ENCODE results near the gene PRDX3.
"Not testable (repeated sequence)": the region's sequence is repeated elsewhere in the genome, so short reads cannot be mapped to it uniquely, and the experiment has no call there.

Gene PRDX3

DNA sequence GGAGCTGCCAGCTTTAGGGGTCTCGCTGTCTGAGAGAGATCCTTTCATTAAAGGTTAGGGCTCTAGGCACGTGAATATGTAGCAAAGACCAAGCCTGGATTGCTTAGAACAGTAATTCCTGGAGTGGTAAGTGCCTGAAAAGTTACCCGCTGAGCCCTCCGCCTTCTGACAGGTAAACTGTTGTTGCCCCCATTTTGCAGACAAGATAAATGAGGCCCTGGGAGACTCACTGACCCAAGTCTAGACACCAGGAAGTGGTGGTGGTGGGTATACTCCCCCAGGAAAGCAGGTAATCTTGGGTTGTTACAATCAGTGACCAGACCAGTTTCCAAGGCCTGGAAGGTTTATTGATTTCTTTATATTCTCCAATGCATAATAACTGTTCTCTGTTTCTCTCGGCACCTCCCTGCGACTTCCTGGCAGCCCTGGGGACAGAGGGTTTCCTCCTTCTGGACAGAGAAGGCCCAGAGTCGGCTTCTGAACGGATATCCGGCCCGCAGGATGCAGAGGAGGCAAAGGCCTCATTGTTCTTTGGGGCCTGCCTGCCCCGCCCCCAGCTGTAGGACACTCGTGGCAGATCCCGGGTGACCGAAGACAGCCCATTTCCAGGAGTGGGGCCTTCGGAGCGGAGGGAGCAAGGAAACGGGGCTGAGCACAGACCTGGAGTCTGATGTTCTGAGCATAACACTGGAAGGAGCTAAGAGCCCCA, 27.4 kb upstream of the PRDX3 start:
- peak; percentile 48 for DNase-seq

DNA sequence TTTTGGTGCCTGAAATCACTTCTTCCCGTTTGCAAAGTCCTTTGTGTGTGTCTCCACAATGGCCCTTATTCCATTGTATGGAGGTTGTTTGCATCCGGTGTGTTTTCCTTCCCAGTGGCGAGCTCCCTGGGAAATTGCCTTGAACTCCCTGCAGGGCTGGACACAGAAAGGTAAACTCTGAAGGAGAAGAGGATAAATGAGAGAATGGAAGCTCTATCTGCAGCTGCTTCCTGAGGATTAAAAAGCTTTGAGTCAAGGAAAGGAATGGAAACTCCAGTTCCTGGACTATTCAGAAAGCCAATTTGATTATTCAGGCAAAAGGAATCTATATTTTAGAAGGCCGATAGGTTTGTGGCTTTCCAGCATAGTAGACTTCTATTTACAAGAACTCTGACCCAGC, 24.4 kb upstream of the PRDX3 start:
- DNase-seq, result no peak

DNA sequence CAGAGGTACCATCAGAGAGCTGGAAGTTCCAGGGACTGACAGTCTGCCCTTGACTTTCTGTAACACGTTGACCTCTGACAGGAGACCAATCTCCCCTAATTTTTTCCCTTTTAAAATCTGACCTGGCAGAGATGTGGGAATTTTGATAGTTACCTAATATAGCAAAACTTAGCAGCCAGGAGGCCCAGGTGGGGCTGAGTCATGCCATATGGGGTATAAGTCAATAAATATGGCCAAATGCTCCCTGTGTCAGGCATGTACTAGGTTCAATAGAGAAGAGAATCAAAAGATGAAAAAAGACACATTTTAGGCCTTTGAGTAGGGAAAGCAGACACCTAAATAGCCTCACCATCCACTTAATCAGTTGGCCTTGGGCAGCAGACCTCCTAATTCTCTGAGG, 22.6 kb upstream of the PRDX3 start:
- no peak for DNase-seq

DNA sequence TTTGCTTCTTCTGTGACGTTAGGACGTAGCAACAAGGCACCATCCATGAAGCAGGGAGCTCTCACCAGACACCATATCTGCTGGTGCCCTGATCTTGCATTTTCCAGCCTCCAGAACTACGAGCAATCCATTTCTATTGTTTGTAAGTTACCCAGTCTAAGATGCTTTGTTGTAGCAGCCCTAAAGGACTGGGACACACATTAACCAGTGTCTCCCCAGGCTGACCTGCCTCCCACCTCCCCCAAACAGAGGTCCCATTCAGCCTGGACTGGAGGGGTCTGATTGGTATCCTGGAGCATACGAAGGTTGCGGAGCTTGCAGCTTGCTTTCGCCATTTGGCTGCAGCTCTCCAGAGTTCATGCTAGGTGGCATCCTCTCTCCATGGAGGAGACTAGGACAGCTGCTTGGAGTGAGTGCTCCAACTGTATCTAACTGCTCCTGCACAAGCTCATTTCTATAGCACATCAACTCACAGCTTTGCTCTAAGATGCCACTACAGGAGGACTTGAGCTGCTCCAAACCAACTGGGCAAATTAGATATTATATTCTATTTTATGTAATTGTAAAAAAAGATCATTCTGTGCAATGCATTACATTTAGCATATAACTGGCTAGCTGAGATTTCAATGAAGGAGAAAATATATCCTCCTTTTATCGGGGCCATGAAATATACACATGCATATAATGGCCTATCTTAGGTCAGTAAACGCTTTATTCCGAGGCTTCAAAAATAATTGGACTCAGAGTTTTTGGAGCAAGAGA, 20.8 kb upstream of the PRDX3 start:
- DNase-seq, result peak; percentile 64

DNA sequence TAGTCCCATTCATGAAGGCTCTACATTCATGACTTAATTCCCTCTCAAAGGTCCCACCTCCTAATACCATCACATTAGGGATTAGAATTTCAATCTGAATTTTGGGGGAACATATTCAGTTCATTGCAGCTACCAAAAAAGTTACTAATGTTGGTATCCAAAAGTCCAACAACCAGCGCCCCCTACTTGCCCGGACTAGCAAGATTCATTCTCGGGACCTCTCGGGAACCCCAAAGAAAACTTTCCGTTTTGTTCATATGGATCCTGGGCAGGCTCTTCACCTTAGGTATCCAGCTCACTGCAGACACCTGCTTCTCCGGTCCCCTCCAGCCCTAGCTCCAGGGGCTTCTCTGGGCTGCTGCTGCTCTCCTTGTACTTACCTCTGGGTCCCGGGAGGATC, 19.8 kb upstream of the PRDX3 start:
- peak; percentile 47 for DNase-seq

DNA sequence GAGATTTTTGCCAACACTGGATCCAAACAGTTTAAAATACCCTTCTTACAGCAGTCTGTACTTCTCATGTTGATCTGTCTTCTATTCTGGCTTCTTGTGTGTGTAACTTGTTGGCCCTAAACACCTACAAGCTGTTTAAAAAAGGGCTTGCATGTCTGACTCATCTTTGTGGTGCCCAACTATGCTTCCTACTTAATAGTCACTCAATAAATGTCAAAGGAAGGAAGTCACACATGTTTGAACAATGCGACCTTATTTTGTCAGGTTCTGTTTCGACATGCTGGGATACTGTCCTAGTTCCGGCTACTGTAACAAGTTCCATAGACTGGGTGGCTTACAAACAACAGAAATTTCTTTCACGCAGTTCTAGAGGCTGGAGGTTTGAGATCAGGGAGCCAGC, 19.3 kb upstream of the PRDX3 start:
- DNase-seq, result no peak

DNA sequence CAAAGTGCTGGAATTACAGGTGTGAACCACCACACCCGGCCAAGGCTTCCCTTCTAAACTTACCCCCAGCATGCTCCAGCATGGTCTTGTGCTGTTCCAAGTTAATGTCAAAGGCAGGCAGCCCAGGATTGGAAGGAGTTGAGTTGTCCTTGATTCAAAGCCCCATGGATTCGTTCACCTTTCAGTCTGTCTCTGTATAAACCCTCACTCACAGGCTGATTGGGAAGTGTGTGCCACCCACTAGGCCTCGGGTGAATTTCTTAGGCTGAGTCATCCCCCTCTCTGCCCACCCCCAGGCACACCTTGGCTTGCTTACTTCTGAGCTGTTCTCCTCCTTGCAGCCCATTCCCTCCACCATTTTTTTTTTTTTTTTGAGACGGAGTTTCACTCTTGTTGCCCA, 13.3 kb upstream of the PRDX3 start:
- DNase-seq, result no peak

DNA sequence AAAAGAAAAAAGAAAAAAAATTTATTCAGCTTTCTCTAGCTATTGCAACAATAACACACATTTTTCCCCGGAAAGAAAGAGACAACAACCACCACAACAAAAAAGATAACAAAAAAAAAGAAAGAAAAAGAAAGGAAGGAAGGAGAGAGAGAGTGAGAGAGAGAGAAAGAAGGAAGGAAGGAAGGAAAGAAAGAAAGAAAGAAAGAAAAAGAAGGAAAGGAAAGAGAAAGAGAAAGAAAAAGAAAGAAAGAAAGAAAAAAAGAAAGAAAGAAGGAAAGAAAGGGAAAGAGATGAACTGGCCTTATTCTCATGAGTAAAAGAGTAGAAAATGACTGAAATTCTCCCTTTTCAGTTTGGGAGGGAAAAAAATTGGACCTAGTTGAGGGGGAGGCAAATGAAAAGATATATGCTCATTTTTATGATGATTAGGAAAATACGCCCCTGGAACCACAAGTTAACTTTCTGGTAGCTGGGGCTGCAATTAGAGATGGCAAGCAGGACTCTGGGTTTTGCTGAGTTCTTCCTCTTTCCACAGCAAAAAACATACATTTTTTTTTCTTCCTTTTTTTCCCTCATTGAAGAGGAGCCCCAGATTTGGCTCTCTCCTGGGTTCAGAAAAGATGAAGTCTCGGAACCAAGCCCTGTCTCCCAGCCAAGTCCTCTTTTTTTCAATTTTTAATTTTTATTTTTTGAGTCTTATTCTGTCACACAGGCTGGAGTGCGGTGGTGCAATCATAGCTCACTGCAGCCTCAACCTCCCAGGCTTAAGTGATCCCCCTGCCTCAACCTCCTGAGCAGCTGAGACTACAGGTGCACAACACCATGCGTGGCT, 12.6 kb upstream of the PRDX3 start:
- DNase-seq, result no peak

DNA sequence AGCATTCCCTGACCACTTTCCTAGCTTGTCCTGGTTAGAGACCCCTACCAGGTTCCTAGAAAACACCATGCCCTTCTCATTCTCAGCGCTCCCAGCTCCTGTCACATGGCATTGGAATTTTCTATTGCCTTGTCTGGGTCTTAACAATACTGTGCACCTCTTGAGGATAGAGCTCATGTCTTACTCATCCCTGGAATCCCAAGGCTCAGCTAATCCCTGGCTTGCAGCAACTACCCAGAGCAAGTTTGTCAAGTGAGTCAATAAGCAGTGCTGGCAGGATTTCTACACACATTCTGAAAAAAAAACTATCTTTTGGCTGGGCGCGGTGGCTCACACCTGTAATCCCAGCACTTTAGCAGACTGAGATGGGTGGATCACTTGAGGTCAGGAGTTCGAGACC, 11.7 kb upstream of the PRDX3 start:
- no peak for DNase-seq

DNA sequence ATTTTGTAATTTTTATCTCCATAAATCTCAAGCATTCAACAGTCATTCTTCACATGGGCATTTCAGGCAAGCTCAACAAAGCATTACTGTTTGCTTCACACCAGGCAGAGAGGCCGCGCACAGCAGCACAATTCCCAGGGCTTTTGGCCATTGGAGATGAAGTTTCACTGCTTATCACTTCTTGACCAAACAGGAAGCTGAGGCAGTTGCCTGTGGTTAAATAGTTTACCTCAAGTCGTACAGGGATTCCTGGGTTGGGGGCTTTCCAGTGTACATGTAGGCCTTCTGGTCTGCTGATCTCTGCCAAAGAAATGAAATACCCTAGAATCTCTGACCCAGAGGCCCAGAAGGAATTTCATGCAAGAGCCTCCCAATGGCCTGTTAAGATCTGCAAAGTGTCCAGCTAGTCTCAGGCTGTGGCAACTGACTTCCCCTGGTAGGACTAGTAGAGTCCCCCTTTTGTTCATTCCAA, 11.2 kb upstream of the PRDX3 start:
- DNase-seq, result no peak

DNA sequence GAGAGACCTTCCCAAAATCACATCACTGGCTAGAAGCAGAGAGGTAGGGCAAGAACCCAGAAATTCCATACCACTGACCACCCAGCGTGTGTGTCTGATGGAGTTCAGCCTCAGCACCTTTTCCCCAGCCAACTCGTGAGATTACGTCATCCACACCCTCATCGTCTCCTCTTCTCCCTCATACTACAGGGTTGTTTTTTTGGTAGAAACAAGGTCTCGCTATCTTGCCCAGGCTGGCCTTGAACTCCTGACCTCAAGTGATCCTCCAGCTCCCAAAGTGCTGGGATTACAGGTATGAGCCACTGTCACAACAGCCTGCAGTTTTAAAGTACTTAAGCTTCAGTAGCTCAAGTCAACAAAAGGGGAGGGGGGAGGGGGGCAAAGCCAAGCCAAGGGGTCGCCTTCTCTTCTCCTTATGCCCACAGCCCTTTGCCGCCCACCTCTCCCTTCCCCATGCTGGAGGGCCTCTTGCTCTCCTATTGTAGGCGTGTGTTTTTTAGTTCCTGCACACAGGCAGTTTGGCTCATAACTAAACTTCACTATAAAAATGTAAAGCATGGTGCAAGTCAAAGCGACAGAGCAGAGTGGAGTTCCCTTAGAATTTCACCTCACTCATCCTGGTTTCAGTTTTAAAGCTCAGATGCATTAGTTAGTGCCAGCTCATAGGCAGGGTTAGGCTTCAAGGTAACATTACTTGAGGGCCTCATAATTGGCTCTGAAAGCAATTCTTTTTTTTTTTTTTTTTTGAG, 5.2 kb upstream of the PRDX3 start:
- DNase-seq, result no peak

DNA sequence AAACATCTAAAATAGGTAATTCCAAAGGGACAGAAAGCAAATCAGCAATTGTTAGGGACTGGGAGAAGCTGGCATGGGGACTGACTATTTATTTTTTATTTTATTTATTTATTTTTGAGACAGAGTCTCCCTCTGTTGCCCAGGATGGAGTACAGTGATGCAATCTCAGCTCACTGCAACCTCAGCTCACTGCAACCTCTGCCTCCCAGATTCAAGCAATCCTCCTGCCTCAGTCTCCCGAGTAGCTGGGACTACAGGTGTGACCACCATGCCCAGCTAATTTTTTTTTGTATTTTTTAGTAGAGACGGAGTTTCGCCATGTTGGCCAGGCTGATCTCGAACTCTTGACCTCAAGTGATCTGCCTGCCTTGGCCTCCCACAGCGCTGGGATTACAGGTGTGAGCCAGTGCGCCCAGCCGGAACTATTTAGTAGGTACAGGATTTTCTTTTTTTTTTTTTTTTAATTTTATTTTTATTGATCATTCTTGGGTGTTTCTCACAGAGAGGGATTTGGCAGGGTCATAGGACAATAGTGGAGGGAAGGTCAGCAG, 2.3 kb upstream of the PRDX3 start:
- DNase-seq, result not testable (repeated sequence)

DNA sequence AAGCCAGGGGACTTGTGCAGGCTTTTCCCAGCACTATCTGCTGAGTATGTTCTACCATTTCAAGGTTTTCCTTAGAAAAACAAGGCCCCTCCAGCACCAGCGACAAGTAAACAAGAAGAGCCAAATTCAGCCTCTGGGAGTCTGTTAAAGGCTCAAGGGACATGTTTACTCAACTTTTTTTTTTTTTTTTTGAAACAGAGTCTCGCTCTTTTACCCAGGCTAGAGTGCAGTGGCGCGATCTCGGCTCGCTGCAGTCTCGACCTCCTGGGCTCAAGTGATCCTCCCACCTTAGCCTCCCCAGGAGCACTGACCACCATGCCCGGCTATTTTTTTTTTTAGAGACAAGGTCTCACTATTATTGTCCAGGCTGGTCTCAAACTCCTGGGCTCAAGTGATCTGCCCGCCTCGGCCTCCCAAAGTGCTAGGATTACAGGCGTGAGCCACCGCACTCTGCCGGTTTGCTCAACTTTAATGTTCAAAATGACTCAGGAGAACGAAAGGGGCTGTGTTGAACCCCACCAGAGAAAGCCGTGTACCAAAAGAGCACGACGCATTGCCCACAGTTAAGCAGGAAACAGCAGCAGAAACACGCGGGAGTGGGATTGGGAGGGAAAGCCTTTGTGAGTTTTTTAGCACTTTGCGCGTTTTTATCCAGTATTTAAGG, 772 bp downstream of the PRDX3 start:
- no peak for DNase-seq

DNA sequence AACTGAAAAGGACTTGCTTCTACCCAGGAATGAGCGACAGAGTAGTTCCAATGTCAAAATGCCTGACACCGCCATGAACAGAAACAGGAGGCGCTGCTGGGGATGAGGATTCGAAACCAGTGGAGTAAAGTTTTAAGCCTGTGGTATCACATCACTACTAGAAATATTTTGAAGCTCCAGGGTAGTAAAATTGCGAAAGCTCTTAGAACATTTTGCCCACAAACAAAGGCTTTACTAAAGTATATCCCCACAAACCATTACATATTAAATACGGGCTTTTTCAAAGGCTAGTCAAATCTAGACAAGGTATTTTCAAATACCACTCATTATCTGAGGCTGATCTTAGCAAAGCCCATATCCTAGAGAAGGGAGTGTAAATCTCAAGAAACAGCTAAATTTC, 2.4 kb downstream of the PRDX3 start:
- DNase-seq, result no peak

DNA sequence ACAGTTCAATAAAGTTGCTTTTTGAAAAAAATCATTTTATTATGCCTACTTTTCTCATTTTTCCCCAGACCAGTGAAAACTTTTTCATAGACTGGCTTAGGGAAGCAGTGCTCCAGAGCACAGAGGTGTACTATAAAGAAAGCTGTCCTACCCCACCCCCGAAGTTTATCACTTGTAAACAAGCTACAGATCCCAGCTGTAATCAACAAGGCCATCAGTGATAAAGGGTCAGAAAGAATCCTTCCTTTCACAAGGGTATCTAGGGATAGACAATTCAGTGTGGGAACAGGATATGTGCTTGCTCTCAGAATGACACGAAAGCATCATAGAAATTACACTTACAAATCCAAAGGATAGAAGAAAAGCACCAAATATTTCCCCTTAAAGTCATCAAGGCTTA, 4.5 kb downstream of the PRDX3 start:
- DNase-seq, result no peak

DNA sequence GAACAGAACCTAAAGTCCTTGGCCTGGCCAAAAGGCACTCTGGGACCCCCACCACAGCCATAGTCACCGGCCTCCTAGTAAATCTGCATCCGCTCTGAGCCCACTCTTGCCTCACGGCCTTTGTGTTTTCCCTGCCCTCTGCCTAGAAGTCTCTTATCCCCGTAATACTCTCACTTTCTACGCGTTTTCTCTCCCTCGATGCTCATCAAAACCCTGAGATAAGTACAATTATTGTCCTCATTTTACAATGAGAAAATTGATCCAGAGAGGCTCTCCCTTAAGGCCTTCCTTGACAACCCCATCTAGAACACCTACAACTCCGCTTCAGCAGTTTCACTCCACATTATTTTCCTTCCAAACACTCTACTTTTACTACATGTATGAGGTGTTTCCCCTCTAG, 11.6 kb downstream of the PRDX3 start:
- DNase-seq, result no peak

DNA sequence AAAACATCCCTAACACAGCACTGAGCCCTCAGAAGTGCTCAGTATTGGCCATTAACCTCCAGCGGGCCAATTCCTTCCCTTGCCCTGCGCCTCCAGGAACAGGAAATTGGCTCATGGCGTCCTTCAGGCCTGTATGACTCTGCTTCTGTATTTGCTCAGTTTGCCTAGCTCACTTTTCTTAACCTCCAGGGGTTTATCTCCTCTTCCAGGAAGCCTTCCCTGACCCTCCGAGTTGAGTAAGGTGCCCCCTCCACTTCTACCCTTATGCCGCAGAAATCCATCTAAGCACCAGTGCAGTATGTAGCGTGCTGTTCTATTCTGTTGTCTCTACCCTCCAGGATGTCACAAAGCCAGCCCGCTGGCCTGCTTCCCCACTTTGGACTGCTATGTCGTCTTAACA, 12.0 kb downstream of the PRDX3 start:
- no peak for DNase-seq

DNA sequence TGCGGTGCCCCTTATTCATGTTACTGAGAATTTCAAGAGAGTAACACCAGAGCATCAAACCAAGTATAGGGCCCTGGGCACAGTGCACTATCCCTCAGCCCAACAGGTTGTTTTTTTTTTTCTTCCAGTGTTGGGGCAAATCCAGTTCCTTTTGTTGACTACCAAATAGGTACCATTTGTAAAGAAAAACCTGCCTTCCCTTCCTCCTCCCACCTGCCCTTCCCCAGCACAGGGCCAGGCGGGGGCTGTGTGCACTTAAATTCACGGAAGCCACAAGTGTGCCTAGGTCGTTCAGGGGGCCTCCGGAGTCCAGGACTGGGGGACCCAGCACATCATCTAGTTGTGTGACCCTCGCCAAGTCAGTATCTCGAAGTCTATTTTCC, 12.5 kb downstream of the PRDX3 start:
- DNase-seq, result no peak

DNA sequence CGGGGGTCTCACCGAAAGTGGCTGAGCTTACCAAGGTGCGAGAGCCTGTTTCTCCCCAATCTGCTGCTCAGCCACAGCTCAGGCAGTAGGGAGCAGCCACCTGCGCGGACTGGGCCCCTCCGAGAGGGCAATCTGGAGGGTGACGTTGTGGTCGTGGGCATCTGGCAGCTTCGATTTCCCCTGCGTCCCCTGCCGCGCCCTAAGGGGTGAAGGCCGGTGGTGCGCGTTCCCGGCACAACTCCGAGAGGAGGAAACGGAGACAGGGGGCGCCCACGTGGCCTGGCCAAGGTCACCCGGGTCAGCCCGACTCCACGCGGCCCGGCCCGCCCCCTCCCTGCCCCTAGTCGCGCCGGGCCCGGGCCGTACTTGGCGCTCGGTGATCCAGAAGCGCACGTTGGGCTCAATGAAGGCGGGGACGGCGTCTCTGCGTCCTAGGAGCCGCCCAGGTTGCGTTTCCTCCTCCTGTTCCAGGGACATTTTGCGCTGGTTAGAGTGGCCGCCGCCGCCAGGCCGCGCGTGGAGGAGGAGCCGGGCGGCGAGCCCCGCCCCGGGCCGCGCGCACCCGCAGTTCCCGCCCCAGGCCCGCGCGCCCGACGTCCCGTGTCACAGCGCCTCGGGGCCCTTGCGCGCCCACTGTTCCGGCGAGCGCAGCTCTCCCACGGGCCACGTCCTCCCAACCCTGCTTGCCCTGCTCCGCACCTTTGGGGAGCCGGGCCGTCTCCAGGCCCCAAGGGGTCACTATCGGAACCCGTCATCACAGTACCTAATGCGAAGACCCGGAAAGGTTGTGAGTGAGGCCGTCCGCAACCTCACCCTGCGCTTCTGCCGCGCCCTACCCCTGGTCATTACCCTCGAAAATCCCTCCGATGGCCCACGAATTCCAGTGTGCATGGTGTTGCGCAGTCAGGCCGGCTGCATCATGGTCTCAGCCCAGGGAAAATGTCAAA, 13.2 kb downstream of the PRDX3 start, which contains the start of gene SFXN4:
SFXN4 (minus strand) TSS at position 544 of the 947 bp plus-strand sequence; CDS start at position 477, 67 bp downstream.
- DNase-seq, result peak; percentile 81

DNA sequence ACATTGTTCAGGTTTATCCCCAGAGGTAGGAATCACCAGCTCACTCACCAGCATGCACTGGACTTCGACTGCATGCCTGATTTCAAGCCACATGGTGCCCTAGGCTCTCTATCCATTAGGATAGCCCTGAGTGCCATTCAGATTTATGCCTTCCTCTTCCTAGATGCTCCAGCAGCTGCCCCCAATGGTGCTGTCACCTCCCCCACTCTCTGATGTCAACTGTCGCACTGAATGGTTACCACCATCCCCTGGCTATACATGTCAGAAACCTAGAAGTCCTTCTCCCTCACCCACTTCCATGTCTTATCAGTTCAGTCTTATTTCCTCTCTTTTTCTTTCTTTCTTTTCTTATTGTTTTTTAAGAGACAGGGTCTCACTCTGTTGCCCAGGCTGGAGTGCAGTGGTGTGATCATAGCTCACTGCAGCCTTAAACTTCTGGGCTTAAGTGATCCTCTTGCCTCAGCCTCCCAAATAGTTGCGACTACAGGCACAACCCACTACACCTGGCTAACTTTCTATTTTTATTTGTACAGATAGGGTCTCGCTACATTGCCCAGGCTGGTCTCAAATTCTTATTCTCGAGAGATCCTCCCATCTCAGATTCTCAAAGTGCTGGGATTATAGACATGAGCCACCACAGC, 16.0 kb downstream of the PRDX3 start:
- no peak for DNase-seq

All from CD4-positive, alpha-beta T cell treated with Interleukin-21 for 1 hour (primary cell).